ENCODE data around the gene GLRA1.

The GLRA1 gene

GRCh38 chr5:151892393-151892792, 32.3 kb downstream of the GLRA1 start:
- no peaks in the 10 kb centered on the region for H3K9me3 Mint-ChIP-seq
- TF ChIP-seq CTCF (IDR thresholded peaks at IDR 0.05) = no peak
- no peak overlapping the region for H3K4me3 Mint-ChIP-seq
- no peaks in the 10 kb centered on the region for H3K36me3 Mint-ChIP-seq (ENCODE audit: low read depth)
- no peaks in the 10 kb centered on the region for H3K4me1 Mint-ChIP-seq
- DNase-seq = no peak
- no peak overlapping the region for H3K27ac Mint-ChIP-seq
- peaks cover 3% of the 10 kb centered on the region for H3K27me3 Mint-ChIP-seq (ENCODE audit: low read depth, poor library complexity)

- Mint-ChIP-seq H3K27ac (no peak overlapping the region), H3K9me3 (no peaks in the 10 kb centered on the region), H3K4me1 (no peaks in the 10 kb centered on the region), H3K4me3 (no peak overlapping the region), H3K27me3 (ENCODE audit: low read depth, poor library complexity) (peaks cover 3% of the 10 kb centered on the region), H3K36me3 (ENCODE audit: low read depth) (no peaks in the 10 kb centered on the region)
- no peak for DNase-seq
- no peak for TF ChIP-seq CTCF (IDR thresholded peaks at IDR 0.05)
Observed at GRCh38 chr5:151890299-151890698, 34.4 kb downstream of the GLRA1 start.

GRCh38 chr5:151889614-151890013, 35.0 kb downstream of the GLRA1 start:
- no peaks in the 10 kb centered on the region for H3K4me1 Mint-ChIP-seq
- no peaks in the 10 kb centered on the region for H3K9me3 Mint-ChIP-seq
- TF ChIP-seq CTCF (IDR thresholded peaks at IDR 0.05) = no peak
- H3K4me3 Mint-ChIP-seq = no peak overlapping the region
- no peaks in the 10 kb centered on the region for H3K36me3 Mint-ChIP-seq (ENCODE audit: low read depth)
- no peak overlapping the region for H3K27ac Mint-ChIP-seq
- peaks cover 3% of the 10 kb centered on the region for H3K27me3 Mint-ChIP-seq (ENCODE audit: low read depth, poor library complexity)
- no peak for DNase-seq

GRCh38 chr5:151886546-151887275, 37.9 kb downstream of the GLRA1 start:
- no peaks in the 10 kb centered on the region for H3K9me3 Mint-ChIP-seq
- DNase-seq = no peak
- peaks cover 3% of the 10 kb centered on the region for H3K27me3 Mint-ChIP-seq (ENCODE audit: low read depth, poor library complexity)

GRCh38 chr5:151885138-151885908, 39.3 kb downstream of the GLRA1 start:
- Mint-ChIP-seq H3K4me3 (no peak overlapping the region), H3K27ac (no peak overlapping the region), H3K27me3 (ENCODE audit: low read depth, poor library complexity) (peaks cover 3% of the 10 kb centered on the region), H3K9me3 (no peaks in the 10 kb centered on the region), H3K4me1 (no peaks in the 10 kb centered on the region), H3K36me3 (ENCODE audit: low read depth) (no peaks in the 10 kb centered on the region)
- no peak for DNase-seq
- TF ChIP-seq CTCF (IDR thresholded peaks at IDR 0.05) = no peak

More at GRCh38 chr5:151886546-151887275, 37.9 kb downstream of the GLRA1 start:
- no peak for TF ChIP-seq CTCF (IDR thresholded peaks at IDR 0.05)
- no peaks in the 10 kb centered on the region for H3K36me3 Mint-ChIP-seq (ENCODE audit: low read depth)
- H3K4me1 Mint-ChIP-seq = no peaks in the 10 kb centered on the region
- no peak overlapping the region for H3K27ac Mint-ChIP-seq
- H3K4me3 Mint-ChIP-seq = no peak overlapping the region
